IMR-90 (cell line): ENCODE data around the gene GREB1L. TPM values are rescaled to one million over a fixed set of nuclear protein-coding genes. Genes with fewer than 3 reads are reported as not detected.

Source experiments
- ATAC-seq: fragments of 200-7000 bp; cut with Tn5 transposase; 2 replicates; pipeline ENCODE4 v1.9.1; 2020; ENCODE audit warnings: low read depth, mild to moderate bottlenecking, moderate library complexity
- BruUV-seq: library from RNA; stranded (reverse); fragments of 400-500 nt; replicated peaks from 2 replicates; lab custom pipeline; 2021; lab: Mats Ljungman, UMichigan
- CTCF ChIA-PET: fragments of 300-600 bp; formaldehyde crosslinking; extraction: SDS; loops from one replicate; lab custom pipeline; 2021; ENCODE audit warnings: antibody characterized with exemption; lab: Yijun Ruan, JAX
- POLR2A ChIA-PET: fragments of 300-600 bp; sonication (Branson Sonifier 250); formaldehyde crosslinking; loops from one replicate; lab custom pipeline; 2022; ENCODE audit warnings: antibody characterized with exemption; ENCODE audit not compliant: unreplicated experiment; lab: Charles Lee
- DNase-seq: peaks from one replicate; pipeline ENCODE4 v3.0.0; 2013
- H2AFZ ChIP-seq: replicated peaks from 2 replicates; pipeline ENCODE3; 2013; ENCODE audit warnings: low read length, mild to moderate bottlenecking; ENCODE audit not compliant: poor library complexity
- H2AK5ac ChIP-seq: 2 replicates; pipeline ENCODE4 v1.6.1; 2013; ENCODE audit warnings: low read depth, low read length, inconsistent platforms
- H2AK9ac ChIP-seq: replicated peaks from 2 replicates; pipeline ENCODE3; 2013; ENCODE audit warnings: mild to moderate bottlenecking, low read depth, low read length, moderate library complexity; ENCODE audit not compliant: poor library complexity
- H2BK120ac ChIP-seq: 2 replicates; pipeline ENCODE4 v1.6.1; 2013; ENCODE audit warnings: low read depth, low read length, inconsistent platforms
- H2BK15ac ChIP-seq: 3 replicates; pipeline ENCODE4 v1.6.1; 2013; ENCODE audit warnings: low read depth, low read length, inconsistent platforms
- H2BK20ac ChIP-seq: 2 replicates; pipeline ENCODE4 v1.6.1; 2013; ENCODE audit warnings: low read depth, mild to moderate bottlenecking, inconsistent platforms, low read length, moderate library complexity
- H2BK5ac ChIP-seq: 2 replicates; pipeline ENCODE4 v1.6.1; 2013; ENCODE audit warnings: mild to moderate bottlenecking, low read depth, low read length, inconsistent platforms; ENCODE audit not compliant: poor library complexity, severe bottlenecking
- H3K14ac ChIP-seq: replicated peaks from 2 replicates; pipeline ENCODE4 v1.6.1; 2013; ENCODE audit warnings: low read depth, low read length, inconsistent platforms
- H3K18ac ChIP-seq: 2 replicates; pipeline ENCODE4 v1.6.1; 2013; ENCODE audit warnings: low read depth, low read length, control low read depth
- H3K23ac ChIP-seq: 2 replicates; pipeline ENCODE4 v1.6.1; 2013; ENCODE audit warnings: low read depth, low read length, inconsistent platforms
- H3K27ac ChIP-seq: 2 replicates; pipeline ENCODE4 v1.5.1; 2013; ENCODE audit warnings: mild to moderate bottlenecking, control low read depth, low read length; ENCODE audit not compliant: insufficient read depth
- H3K27me3 ChIP-seq: 2 replicates; pipeline ENCODE4 v1.6.1; 2013; ENCODE audit warnings: low read length; ENCODE audit not compliant: control insufficient read depth, insufficient read depth
- H3K36me3 ChIP-seq: 2 replicates; pipeline ENCODE4 v1.6.1; 2013; ENCODE audit warnings: low read length, mixed read lengths; ENCODE audit not compliant: control insufficient read depth, insufficient read depth
- H3K4ac ChIP-seq: 2 replicates; pipeline ENCODE4 v1.6.1; 2013; ENCODE audit warnings: low read depth, low read length, inconsistent platforms
- H3K4me1 ChIP-seq: 2 replicates; pipeline ENCODE4 v1.6.1; 2013; ENCODE audit warnings: low read length, mixed read lengths; ENCODE audit not compliant: control insufficient read depth, insufficient read depth
- H3K4me2 ChIP-seq: 2 replicates; pipeline ENCODE4 v1.6.1; 2013; ENCODE audit warnings: low read depth, mild to moderate bottlenecking, control low read depth, low read length, moderate library complexity
- H3K4me3 ChIP-seq: 2 replicates; pipeline ENCODE4 v1.5.1; 2013; ENCODE audit warnings: low read depth, mild to moderate bottlenecking, control low read depth, low read length, moderate library complexity; ENCODE audit not compliant: insufficient read depth
- H3K56ac ChIP-seq: 2 replicates; pipeline ENCODE4 v1.6.1; 2013; ENCODE audit warnings: low read length, inconsistent platforms; ENCODE audit not compliant: insufficient read depth; ENCODE audit errors: extremely low read depth
- H3K79me1 ChIP-seq, 2 experiments: 2 replicates each; pipeline ENCODE4 v1.6.1; 2013; ENCODE audit warnings: low read length in 2 of 2, inconsistent platforms in 1 of 2, low read depth in 1 of 2
- H3K9ac ChIP-seq: 2 replicates; pipeline ENCODE4 v1.6.1; 2013; ENCODE audit warnings: low read depth, low read length, control low read depth
- H3K9me1 ChIP-seq: 2 replicates; pipeline ENCODE4 v1.6.1; 2013; ENCODE audit warnings: low read length, inconsistent platforms; ENCODE audit not compliant: insufficient read depth
- H3K9me3 ChIP-seq: 2 replicates; pipeline ENCODE4 v1.6.1; 2013; ENCODE audit warnings: low read length; ENCODE audit not compliant: control insufficient read depth, insufficient read depth
- H4K20me1 ChIP-seq: 2 replicates; pipeline ENCODE4 v1.6.1; 2013; ENCODE audit warnings: low read length, inconsistent platforms; ENCODE audit not compliant: insufficient read depth
- H4K5ac ChIP-seq: 2 replicates; pipeline ENCODE4 v1.6.1; 2013; ENCODE audit warnings: mild to moderate bottlenecking, low read depth, low read length, control low read depth
- H4K8ac ChIP-seq, 2 experiments: 2 replicates each; pipeline ENCODE4 v1.6.1; 2013; ENCODE audit warnings: low read depth in 2 of 2, low read length in 2 of 2, control low read depth in 1 of 2, inconsistent platforms in 1 of 2
- H4K91ac ChIP-seq: 2 replicates; pipeline ENCODE4 v1.6.1; 2013; ENCODE audit warnings: low read depth, low read length, inconsistent platforms; ENCODE audit not compliant: insufficient read depth
- BHLHE40 ChIP-seq: fragments of 150-350 bp; IDR thresholded peaks from 2 replicates; pipeline ENCODE4 v1.6.1; 2016; ENCODE audit warnings: mild to moderate bottlenecking, low read depth, low read length
- CEBPB ChIP-seq: IDR thresholded peaks from 2 replicates; pipeline ENCODE4 v1.6.1; 2012; ENCODE audit warnings: low read depth, low read length, improper control_type of control experiment
- CHD1 ChIP-seq: IDR thresholded peaks from 2 replicates; pipeline ENCODE4 v1.6.1; 2012; ENCODE audit warnings: low read depth, low read length, improper control_type of control experiment
- CTCF ChIP-seq: conservative IDR thresholded peaks from 2 replicates; pipeline ENCODE4 v1.5.1; 2012; ENCODE audit warnings: mild to moderate bottlenecking, low read depth, low read length, improper control_type of control experiment
- ELK1 ChIP-seq: fragments of 150-350 bp; IDR thresholded peaks from 2 replicates; pipeline ENCODE4 v1.6.1; 2016; ENCODE audit warnings: low read depth, mild to moderate bottlenecking, low read length, moderate library complexity, borderline replicate concordance
- FOS ChIP-seq: fragments of 150-350 bp; IDR thresholded peaks from 2 replicates; pipeline ENCODE4 v1.6.1; 2016; ENCODE audit warnings: low read depth, low read length
- MAFK ChIP-seq: IDR thresholded peaks from 2 replicates; pipeline ENCODE4 v1.6.1; 2012; ENCODE audit warnings: low read depth, low read length, improper control_type of control experiment
- MAZ ChIP-seq: IDR thresholded peaks from 2 replicates; pipeline ENCODE4 v1.6.1; 2012; ENCODE audit warnings: low read depth, mild to moderate bottlenecking, low read length, improper control_type of control experiment, moderate library complexity, borderline replicate concordance
- MXI1 ChIP-seq: IDR thresholded peaks from 2 replicates; pipeline ENCODE4 v1.6.1; 2012; ENCODE audit warnings: low read depth, mild to moderate bottlenecking, low read length, moderate library complexity, borderline replicate concordance
- NFE2L2 ChIP-seq: fragments of 150-350 bp; IDR thresholded peaks from 2 replicates; pipeline ENCODE4 v1.6.1; 2016; ENCODE audit warnings: low read depth, mild to moderate bottlenecking, low read length
- POLR2A ChIP-seq: IDR thresholded peaks from 2 replicates; pipeline ENCODE4 v1.6.1; 2012; ENCODE audit warnings: mild to moderate bottlenecking, low read depth, low read length
- RAD21 ChIP-seq: IDR thresholded peaks from 2 replicates; pipeline ENCODE4 v1.6.1; 2012; ENCODE audit warnings: low read length, improper control_type of control experiment
- RCOR1 ChIP-seq: IDR thresholded peaks from 2 replicates; pipeline ENCODE4 v1.6.1; 2012; ENCODE audit warnings: mild to moderate bottlenecking, low read length, improper control_type of control experiment; ENCODE audit not compliant: insufficient replicate concordance
- RFX5 ChIP-seq: IDR thresholded peaks from 2 replicates; pipeline ENCODE4 v1.8.0; 2012; ENCODE audit warnings: low read depth, mild to moderate bottlenecking, low read length, moderate library complexity
- SMC3 ChIP-seq: fragments of 150-350 bp; IDR thresholded peaks from 2 replicates; pipeline ENCODE4 v1.6.1; 2016; ENCODE audit warnings: low read depth, mild to moderate bottlenecking, antibody characterized with exemption, low read length, moderate library complexity
- USF2 ChIP-seq: fragments of 150-350 bp; IDR thresholded peaks from 2 replicates; pipeline ENCODE4 v1.6.1; 2017; ENCODE audit warnings: mild to moderate bottlenecking, antibody characterized with exemption, low read length, low read depth
- dilution Hi-C: fragments of 300-500 bp; cut with HindIII; formaldehyde crosslinking; loops from one replicate; pipeline ENCODE4 v1.14.3; 2018; ENCODE audit warnings: low sequenced_read_pairs; ENCODE audit not compliant: unreplicated experiment
- in situ Hi-C: fragments of 300-500 bp; cut with MboI; formaldehyde crosslinking; loops from 3 replicates; pipeline ENCODE4 v1.14.3; 2019; ENCODE audit warnings: low sequenced_read_pairs, inconsistent platforms, mixed read lengths
- intact Hi-C: fragments of 100-400 bp; cut with micrococcal nuclease; formaldehyde crosslinking; loops from 2 replicates; pipeline ENCODE4 v1.10.0; 2022
- polyA plus RNA-seq, 3 experiments: library from polyadenylated mRNA; depleted of rRNA; stranded (reverse); fragments of >200 nt; gene quantifications; 2 replicates each; pipeline ENCODE4 v1.2.3, GENCODE V29; 2012; ENCODE audit warnings: low replicate concordance in 1 of 3
- total RNA-seq: library from RNA; depleted of rRNA; stranded (reverse); fragments of >200 nt; gene quantifications from 2 replicates; pipeline ENCODE4 v1.2.3, GENCODE V29; 2012

Gene GREB1L
- total and polyA plus RNA-seq, 2 of the 4 experiments (the other 2 are of a cell fraction) = under 0.01 to 0.02 TPM

GRCh38 chr18:21361307-21361880, 119.4 kb downstream of the GREB1L start:
- peaks cover 4% of the 10 kb centered on the region; the same call in 1 of the 2 replicates for H3K27me3 ChIP-seq
- no peak overlapping the region for H3K18ac ChIP-seq
- H3K56ac ChIP-seq = no peak overlapping the region
- BruUV-seq = no TSS peak
- no peak overlapping the region for H2AK5ac ChIP-seq
- H3K23ac ChIP-seq = no peak overlapping the region
- DNase-seq (no peak), ATAC-seq (no peak)
- intact Hi-C loops = loop anchor here (5.0 kb wide), 1 partner anchor 159 kb away; no protein-coding TSS in a partner anchor
- H3K79me1 ChIP-seq = no peaks in the 10 kb centered on the region
- H2BK15ac ChIP-seq = no peak overlapping the region
- no peak overlapping the region for H2BK20ac ChIP-seq
- POLR2A ChIA-PET = no interaction called here
- dilution Hi-C loops = no loop called here
- no peak overlapping the region for H4K91ac ChIP-seq
- TF ChIP-seq BHLHE40 = no peak
- no peak for TF ChIP-seq SMC3
- TF ChIP-seq MAZ = no peak
- TF ChIP-seq ELK1 = no peak
- TF ChIP-seq MAFK = no peak
- no peak for TF ChIP-seq POLR2A
- no peak for TF ChIP-seq RAD21
- TF ChIP-seq NFE2L2 = no peak
- TF ChIP-seq CEBPB = no peak
- no peak for TF ChIP-seq USF2
- TF ChIP-seq RFX5 = no peak
- TF ChIP-seq FOS = no peak
- no peak for TF ChIP-seq RCOR1
- TF ChIP-seq MXI1 = no peak
- no peak for TF ChIP-seq CTCF
- TF ChIP-seq CHD1 = no peak
- no peak overlapping the region for H2AK9ac ChIP-seq
- H3K14ac ChIP-seq = no peak overlapping the region
- CTCF ChIA-PET = no interaction called here
- H2BK120ac ChIP-seq = no peak overlapping the region
- no peaks in the 10 kb centered on the region for H4K20me1 ChIP-seq
- H3K9ac ChIP-seq = no peak overlapping the region
- no peak overlapping the region for H3K4me3 ChIP-seq
- H2BK5ac ChIP-seq = no peak overlapping the region
- no peak overlapping the region for H4K5ac ChIP-seq
- no peaks in the 10 kb centered on the region for H3K9me1 ChIP-seq
- H3K4me1 ChIP-seq = no peaks in the 10 kb centered on the region
- no peak overlapping the region for H4K8ac ChIP-seq
- H3K4ac ChIP-seq = no peak overlapping the region
- H3K27ac ChIP-seq = no peak overlapping the region
- H3K4me2 ChIP-seq = no peak overlapping the region
- H2AFZ ChIP-seq = no peak overlapping the region
- in situ Hi-C loops = no loop called here
- no peaks in the 10 kb centered on the region for H3K36me3 ChIP-seq
- H3K9me3 ChIP-seq = no peaks in the 10 kb centered on the region
